Spleen (tissue), 11 donors: ENCODE measurements around the gene TRIO. TPM values are rescaled to one million over a fixed set of nuclear protein-coding genes. Genes with fewer than 3 reads are reported as not detected.

Experiments used
- DNase-seq: peaks from one replicate; pipeline ENCODE4 v3.0.0-alpha.2; 2020
- H3K27ac ChIP-seq, 8 donors: fragments of 200-600 bp; sonication (generic) in 7 of 8; 1 replicate in 4 of 8; 2 replicates in 4 of 8; pipeline versions ENCODE4 v1.5.0 to v1.8.0; 2016 to 2021; ENCODE audit warnings: inconsistent platforms in 4 of 8, mild to moderate bottlenecking in 4 of 8, moderate library complexity in 1 of 8
- H3K27me3 ChIP-seq, 7 donors: fragments of 200-600 bp; sonication (generic) in 6 of 7; replicated peaks in 1 of 7; 1 replicate in 4 of 7; 2 replicates in 3 of 7; pipeline versions ENCODE4 v1.5.0 to v1.8.0; 2016 to 2021; ENCODE audit warnings: inconsistent platforms in 3 of 7, mild to moderate bottlenecking in 1 of 7
- H3K36me3 ChIP-seq, 6 donors: fragments of 200-600 bp; sonication (generic) in 5 of 6; 1 replicate in 4 of 6; 2 replicates in 2 of 6; pipeline versions ENCODE4 v1.5.0 to v1.8.0; 2016 to 2021; ENCODE audit warnings: inconsistent platforms in 2 of 6
- H3K4me1 ChIP-seq, 6 donors: fragments of 200-600 bp; sonication (generic) in 5 of 6; 1 replicate in 3 of 6; 2 replicates in 3 of 6; pipeline versions ENCODE4 v1.5.0 to v1.8.0; 2016 to 2021; ENCODE audit warnings: inconsistent platforms in 3 of 6
- H3K4me3 ChIP-seq, 8 donors: fragments of 200-600 bp; sonication (generic) in 7 of 8; 1 replicate in 4 of 8; 2 replicates in 4 of 8; pipeline versions ENCODE4 v1.5.0 to v1.8.0; 2016 to 2021; ENCODE audit warnings: inconsistent platforms in 4 of 8, mild to moderate bottlenecking in 4 of 8, moderate library complexity in 2 of 8
- H3K9me3 ChIP-seq, 8 donors: fragments of 200-600 bp; sonication (generic) in 7 of 8; 1 replicate in 4 of 8; 2 replicates in 4 of 8; pipeline versions ENCODE4 v1.5.0 to v1.8.0; 2016 to 2021; ENCODE audit warnings: inconsistent platforms in 4 of 8
- CTCF ChIP-seq, 11 experiments: fragments of 200-600 bp in 7 of 11; fragments of 450-650 bp in 4 of 11; sonication (generic) in 4 of 11; IDR thresholded peaks in 8 of 11; conservative IDR thresholded peaks in 3 of 11; 1 replicate in 7 of 11; 2 replicates in 4 of 11; pipeline versions ENCODE4 v1.4.0 to v1.8.0; 2016 to 2021; ENCODE audit warnings: antibody characterized with exemption in 11 of 11, inconsistent platforms in 4 of 11, mild to moderate bottlenecking in 1 of 11
- POLR2A ChIP-seq, 3 donors: fragments of 450-650 bp; IDR thresholded peaks; one replicate each; pipeline ENCODE4 v1.5.1; 2017; ENCODE audit warnings: antibody characterized with exemption in 3 of 3, mild to moderate bottlenecking in 1 of 3
- POLR2AphosphoS5 ChIP-seq, 3 donors: sonication (generic); formaldehyde crosslinking; IDR thresholded peaks; one replicate each; pipeline ENCODE4 v1.5.1; 2017; ENCODE audit warnings: antibody characterized with exemption in 3 of 3
- WGBS, 5 donors: extraction: QIAGEN DNeasy Blood & Tissue Kit in 3 of 5; methylation state at CpG; one replicate each; pipeline versions ENCODE4 v1.1.5 to v1.1.7; 2013 to 2018; 5-methylcytosine and 5-hydroxymethylcytosine counted together
- intact Hi-C: fragments of 100-400 bp; cut with DNase I; formaldehyde crosslinking; loops from one replicate; pipeline ENCODE4 v1.15.0; 2023; ENCODE audit warnings: low total_unique reads
- polyA plus RNA-seq, 3 donors: library from polyadenylated mRNA; stranded (reverse); fragments of 200-250 nt; gene quantifications; one replicate each; pipeline ENCODE4 v1.2.1, GENCODE V29; 2013
- total RNA-seq, 7 donors: library from RNA; depleted of rRNA in 3 of 7; stranded (reverse); fragments of >200 nt in 3 of 7; fragmentation: NEBNext Ultra II Directional in 4 of 7; extraction: Animal tissue kit (Norgen Biotek cat#: 25700) in 4 of 7; gene quantifications; one replicate each; pipeline versions ENCODE4 v1.1.0 to v1.2.1, GENCODE V29; 2016 to 2021
- donor health status: healthy with polysubstance abuse.
- donor health status: DM: no; HTN: no; CAD: no; lungs with moderate emphysema.
- donor health status: DM: no; HTN: no; CAD: no.
- donor health status: Bipolar disorder and iron deficiency.
- donor health status: healthy.
- donor health status: DM: no; HTN: no; CAD: no.
- donor health status: DM: yes; HTN: yes; CAD: no.

The TRIO gene
- total and polyA plus RNA-seq, 10 donors: 21.5 to 280 (median 190) TPM

- WGBS, 5 donors: 71 to 96% (median 92%) methylated on average over 10 of the region's 10 CpGs
- DNase-seq: no peak
- Histone ChIP-seq H3K27ac (no peak overlapping the region), H3K9me3 (no peaks in the 10 kb centered on the region), H3K4me3 (no peak overlapping the region), H3K36me3 (peaks cover 4 to 98% (median 41%) of the 10 kb centered on the region in 6 donors), H3K27me3 (no peaks in the 10 kb centered on the region), H3K4me1 (peaks cover 0 to 6% (median 0%) of the 10 kb centered on the region in 6 donors)
- intact Hi-C loops: no loop called here
- TF ChIP-seq POLR2AphosphoS5 (IDR thresholded peaks at IDR 0.05): no peak
- TF ChIP-seq POLR2A (IDR thresholded peaks at IDR 0.05): no peak
- no peak for TF ChIP-seq CTCF (IDR thresholded peaks at IDR 0.05 in 8 of 11, conservative IDR thresholded peaks at IDR 0.05 in 3 of 11)
Observed at GRCh38 chr5:14469551-14470377, 326.6 kb downstream of the TRIO start.

- no peaks in the 10 kb centered on the region for H3K4me1 ChIP-seq
- no peaks in the 10 kb centered on the region for H3K27me3 ChIP-seq
- H3K27ac ChIP-seq: no peak overlapping the region
- DNase-seq: no peak
- 90 to 97% (median 94%) methylated on average over 3 of the region's 3 CpGs for WGBS, 5 donors
- no peak overlapping the region for H3K4me3 ChIP-seq
- TF ChIP-seq POLR2AphosphoS5 (IDR thresholded peaks at IDR 0.05) (no peak), CTCF (IDR thresholded peaks at IDR 0.05 in 8 of 11, conservative IDR thresholded peaks at IDR 0.05 in 3 of 11) (no peak), POLR2A (IDR thresholded peaks at IDR 0.05) (no peak)
- peaks cover 0 to 98% (median 43%) of the 10 kb centered on the region in 6 donors for H3K36me3 ChIP-seq
- intact Hi-C loops: no loop called here
- H3K9me3 ChIP-seq: no peaks in the 10 kb centered on the region
Observed at GRCh38 chr5:14471507-14471906, 328.4 kb downstream of the TRIO start.

GRCh38 chr5:14472986-14473567 is 329.9 kb downstream of the TRIO start:
- WGBS, 5 donors: 72 to 96% (median 85%) methylated on average over 3 of the region's 3 CpGs
- H3K36me3 ChIP-seq: peaks cover 0 to 98% (median 49%) of the 10 kb centered on the region in 6 donors
- intact Hi-C loops: no loop called here
- H3K27ac ChIP-seq: no peak overlapping the region
- H3K4me1 ChIP-seq: no peaks in the 10 kb centered on the region
- H3K4me3 ChIP-seq: no peak overlapping the region
- H3K9me3 ChIP-seq: no peaks in the 10 kb centered on the region
- DNase-seq: no peak
- no peak for TF ChIP-seq POLR2A (IDR thresholded peaks at IDR 0.05)
- TF ChIP-seq POLR2AphosphoS5 (IDR thresholded peaks at IDR 0.05): no peak
- TF ChIP-seq CTCF (IDR thresholded peaks at IDR 0.05 in 8 of 11, conservative IDR thresholded peaks at IDR 0.05 in 3 of 11): no peak
- H3K27me3 ChIP-seq: no peaks in the 10 kb centered on the region

GRCh38 chr5:14475045-14475444 is 331.9 kb downstream of the TRIO start:
- Histone ChIP-seq H3K27me3 (no peaks in the 10 kb centered on the region), H3K36me3 (peaks cover 0 to 100% (median 57%) of the 10 kb centered on the region in 6 donors), H3K27ac (no peak overlapping the region), H3K4me3 (no peak overlapping the region), H3K4me1 (no peaks in the 10 kb centered on the region), H3K9me3 (no peaks in the 10 kb centered on the region)
- WGBS, 5 donors: 95 to 100% (median 97%) methylated on average over 4 of the region's 4 CpGs
- intact Hi-C loops: no loop called here
- DNase-seq: no peak
- no peak for TF ChIP-seq POLR2A (IDR thresholded peaks at IDR 0.05)
- TF ChIP-seq POLR2AphosphoS5 (IDR thresholded peaks at IDR 0.05): no peak
- TF ChIP-seq CTCF (IDR thresholded peaks at IDR 0.05 in 8 of 11, conservative IDR thresholded peaks at IDR 0.05 in 3 of 11): no peak
